Fibroblast of peridontal ligament (primary cell): ENCODE results near the gene CASR.
A peak's percentile ranks its signal among the peaks of the same experiment; 100 is the strongest.

ENCODE experiments used
- DNase-seq: peaks from one replicate; pipeline ENCODE4 v3.0.0-alpha.2; 2010; ENCODE audit errors: extremely low read depth

CASR gene

DNA sequence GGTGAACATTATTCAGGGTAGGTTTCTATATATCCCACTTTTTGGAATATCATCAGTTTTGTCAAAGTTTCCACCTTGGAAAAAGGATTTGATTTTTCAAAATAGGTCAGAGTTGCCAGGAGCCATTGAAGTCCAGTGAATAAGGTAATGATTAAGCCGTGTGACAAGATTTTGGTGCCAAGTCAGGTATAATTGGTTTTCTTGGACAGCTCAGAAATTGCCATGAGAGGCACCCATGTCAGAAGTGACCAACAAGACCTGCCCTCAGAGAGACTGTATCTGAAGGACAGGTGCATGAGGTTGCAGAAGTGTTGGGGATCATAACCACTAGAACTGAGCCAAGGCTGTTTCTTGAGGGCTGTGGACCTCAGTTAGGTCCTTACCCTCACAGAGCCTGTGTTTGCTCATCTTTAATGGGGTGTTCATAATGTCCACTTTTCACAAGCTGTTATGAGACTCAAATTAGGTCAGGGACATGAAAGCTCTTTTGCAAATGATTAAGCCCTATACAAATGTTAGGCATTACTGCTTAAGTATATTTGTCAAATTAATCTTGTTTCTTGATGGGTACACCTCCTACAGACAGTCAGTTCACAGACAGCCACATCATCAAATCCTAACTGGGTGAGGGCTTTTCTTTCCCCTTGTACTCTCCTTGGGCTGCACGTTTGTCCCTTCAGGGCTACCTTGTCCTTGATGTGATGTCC, 32.3 kb downstream of the CASR start:
- no peak for DNase-seq

DNA sequence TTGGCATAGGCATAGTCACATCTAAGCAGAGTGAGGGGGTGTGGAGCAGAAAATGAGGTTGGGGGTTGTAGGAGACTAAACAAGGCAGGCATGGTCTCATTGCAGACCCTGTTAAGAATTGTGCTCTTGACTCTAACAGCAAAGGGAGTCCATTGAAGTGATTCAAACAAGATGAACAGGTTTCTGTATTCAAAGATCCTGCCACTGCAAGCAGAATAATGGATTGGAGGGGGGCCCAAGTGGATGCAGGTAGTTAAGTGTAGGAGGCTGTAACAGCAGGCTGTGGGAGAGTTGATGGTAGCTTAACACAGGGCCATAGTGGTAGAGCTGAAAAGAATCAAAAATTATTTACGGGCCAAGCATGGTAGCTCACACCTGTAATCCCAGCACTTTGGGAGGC, 34.4 kb downstream of the CASR start:
- DNase-seq: no peak

DNA sequence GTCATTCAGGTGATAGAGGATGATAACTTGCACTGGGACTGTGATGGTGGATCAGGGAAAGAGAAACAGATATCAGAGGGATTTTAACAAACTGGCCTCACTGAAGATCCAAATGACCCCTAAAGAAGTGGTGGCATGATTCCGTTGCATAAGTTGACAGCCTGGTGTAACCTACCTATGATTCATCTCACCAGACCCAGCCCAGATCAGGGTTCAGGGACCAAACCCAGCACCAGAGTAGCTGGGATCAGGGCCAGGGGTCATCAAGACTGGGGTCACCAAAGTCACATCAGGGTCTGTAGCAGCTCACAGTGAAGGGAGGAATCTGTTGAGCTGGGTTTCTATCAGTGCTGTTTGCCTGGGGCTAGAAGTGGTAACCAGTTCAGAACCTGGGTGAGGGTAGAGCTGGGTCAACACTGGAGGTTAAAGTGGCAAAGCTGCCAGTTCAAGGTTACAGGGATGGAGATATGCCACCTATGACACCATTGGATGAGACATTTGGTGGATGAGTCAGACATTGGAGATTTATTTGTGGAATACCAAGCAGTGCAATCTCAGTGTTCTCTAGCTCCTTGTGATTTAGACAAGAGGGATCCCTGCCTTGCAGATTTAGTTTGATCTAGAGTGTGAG, 35.9 kb downstream of the CASR start:
- no peak for DNase-seq

DNA sequence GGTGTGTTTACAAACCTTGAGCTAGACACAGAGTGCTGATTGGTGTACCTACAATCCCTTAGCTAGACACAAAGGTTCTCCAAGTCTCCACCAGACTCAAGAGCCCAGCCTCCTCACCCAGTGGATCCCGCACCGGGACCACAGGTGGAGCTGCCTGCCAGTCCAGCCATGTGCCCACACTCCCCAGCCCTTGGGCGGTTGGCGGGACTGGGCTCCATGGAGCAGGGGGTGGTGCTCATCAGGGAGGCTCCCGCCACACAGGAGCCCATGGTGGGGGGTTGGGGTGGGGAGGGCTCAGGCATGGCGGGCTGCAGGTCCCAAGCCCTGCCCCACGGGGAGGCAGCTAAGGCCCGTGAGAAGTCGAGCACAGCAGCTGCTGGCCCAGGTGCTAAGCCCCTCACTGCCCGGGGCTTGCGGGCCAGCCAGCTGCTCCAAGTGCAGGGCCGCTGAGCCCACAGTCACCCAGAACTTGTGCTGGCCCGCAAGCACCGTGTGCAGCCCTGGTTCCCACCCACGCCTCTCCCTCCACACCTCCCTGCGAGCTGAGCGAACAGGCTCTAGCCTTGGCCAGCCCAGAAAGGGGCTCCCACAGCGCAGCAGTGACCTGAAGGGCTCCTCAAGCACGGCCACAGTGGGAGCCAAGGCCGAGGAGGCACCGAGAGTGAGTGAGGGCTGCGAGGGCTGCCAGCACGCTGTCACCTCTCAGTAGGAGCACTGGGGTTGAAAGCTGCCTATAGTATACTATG, 43.7 kb downstream of the CASR start:
- no peak for DNase-seq

DNA sequence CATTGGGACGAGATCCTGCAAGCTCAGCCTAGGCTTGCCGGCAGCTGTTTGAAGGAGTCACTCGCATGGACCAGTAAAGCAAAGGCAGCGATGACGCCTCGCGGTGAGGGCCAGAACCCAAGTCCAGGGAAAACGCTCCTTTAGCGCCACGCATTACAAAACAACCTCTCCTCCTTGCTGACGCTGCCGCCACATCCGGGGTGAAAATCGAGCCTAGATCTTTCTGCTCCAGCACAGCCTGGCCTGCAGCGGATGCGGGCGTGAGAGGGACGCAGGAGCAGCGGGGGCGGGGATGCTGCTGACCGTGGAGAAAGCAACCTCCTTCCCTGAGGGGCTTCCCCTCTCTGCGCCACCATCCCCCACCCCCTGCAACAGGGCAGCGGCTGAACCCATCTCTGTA, 46.7 kb downstream of the CASR start:
- DNase-seq: no peak

DNA sequence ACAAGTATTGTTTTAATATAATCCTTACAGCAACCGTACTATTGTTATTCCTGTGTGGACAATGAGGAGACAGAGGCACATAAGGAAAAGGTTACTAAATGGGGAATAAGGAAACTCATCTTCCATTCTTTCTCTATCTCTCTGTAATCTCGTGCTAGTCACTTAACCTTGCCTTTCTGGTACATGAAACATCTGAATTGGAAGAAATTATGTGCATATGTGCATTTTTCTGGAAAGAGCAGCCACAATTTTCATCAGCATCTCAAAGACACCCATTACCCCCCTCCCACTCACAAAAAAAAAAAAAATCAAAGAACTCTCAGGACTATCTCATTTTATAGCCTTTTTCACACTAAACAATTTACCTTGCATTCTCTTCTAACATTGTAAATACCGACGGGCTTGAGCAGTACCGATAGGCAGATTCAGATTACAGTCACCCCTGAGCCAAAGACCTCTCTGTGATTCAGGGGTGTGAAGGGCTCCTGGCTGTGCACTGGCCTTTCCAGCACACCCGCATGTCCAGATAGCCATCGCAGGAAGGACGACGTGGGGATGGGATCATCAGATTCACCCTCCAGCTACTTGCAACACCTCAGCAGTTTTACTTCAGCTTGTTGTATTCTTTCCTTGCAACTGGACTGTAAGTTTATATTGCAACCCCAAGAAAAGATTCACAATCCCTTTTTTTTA, 48.1 kb downstream of the CASR start:
- DNase-seq: no peak

DNA sequence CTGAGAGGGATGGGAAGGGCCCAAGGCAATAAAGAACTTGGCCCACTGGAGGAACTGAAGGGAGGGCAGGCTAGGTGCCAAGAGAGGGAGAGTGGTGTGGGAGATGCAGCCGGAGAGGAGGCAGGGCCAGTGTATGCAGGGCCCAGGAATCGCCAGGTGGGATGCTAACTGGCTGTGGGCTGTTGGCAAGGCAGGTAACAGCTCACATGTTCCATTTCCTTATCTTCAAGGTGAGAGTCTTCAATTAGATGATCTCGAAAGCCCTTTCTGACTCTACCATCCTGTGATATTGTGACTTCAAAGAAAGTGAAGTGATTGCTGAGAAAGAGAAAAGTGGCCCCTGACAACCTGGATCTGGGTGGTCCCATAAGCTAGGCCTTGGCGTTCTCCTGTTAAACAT, 49.0 kb downstream of the CASR start:
- no peak for DNase-seq

DNA sequence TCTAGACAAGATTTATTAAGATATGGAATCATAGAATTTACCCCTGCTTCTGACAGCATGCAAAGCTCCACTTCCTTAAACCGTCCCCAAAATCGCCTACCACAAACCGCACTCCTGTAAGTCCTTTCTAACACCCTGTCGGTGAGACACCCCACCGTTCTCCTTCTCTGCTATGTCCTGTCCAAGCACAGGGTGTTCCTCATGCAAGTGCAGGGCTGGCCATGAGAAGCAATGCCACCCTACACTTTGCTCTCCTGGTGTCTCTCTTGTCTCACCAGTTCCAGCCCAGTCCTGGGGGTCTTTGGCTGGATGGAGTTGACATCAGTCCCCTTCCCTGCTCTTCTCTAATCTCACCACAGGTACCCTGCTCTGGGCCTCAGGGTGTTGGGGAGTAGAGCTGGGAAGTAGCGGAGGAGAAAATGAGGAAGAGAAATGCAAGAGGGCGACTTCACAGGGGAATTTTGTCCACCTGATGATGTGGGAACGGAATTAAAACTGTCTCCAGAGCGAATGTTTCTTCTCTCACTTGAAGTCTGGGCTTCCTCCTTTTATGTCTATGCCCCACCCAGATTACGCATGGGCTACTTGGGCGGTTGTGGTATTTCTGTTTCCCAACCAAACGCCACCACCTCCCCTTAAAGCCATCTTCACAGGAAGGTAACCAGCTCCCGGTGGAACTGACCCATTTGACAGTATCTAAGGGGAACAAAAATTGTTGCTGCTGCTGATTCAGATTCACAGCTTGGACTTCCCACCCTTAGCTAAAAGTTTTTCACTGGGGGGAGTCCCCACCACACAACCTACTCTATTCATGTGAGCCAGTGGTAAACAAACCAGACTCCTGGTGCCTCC, 49.9 kb downstream of the CASR start:
- DNase-seq: no peak

DNA sequence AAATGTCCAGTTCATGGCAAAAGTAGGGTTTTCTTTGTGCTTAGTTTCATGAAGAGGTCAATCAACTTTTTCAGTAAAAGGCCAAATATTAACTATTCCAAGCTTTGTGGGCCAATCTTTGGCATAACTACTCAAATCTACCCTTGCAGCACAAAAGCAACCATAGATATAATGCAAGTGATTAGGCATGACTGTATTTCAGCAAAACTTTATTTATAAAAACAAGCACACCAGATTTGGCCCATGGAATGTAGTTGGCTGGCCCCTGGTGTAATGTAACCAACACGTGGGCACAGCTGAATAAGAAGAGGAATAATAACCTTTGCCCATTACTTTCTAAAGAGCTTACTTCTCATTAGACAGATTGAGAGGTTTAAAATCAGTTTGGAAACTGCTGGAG, 50.6 kb downstream of the CASR start:
- DNase-seq: no peak

DNA sequence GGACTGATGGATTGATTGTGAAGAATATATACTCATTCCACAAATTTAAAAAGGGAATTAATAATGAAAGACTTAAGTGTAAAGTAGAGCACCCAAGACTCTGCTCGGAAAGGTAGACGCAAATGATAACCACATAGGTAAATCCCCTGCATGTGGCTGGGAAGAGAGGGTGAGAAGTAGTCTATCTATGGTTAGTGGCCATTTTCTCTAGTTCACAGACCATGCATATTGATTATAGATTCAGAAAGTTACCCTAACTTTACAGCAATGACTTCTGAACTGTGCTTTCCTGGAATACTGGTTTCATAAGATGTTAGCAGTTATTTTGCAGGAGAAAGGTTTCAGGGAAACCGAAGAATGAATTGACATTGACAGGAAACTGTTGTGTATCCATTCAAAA, 51.7 kb downstream of the CASR start:
- no peak for DNase-seq

DNA sequence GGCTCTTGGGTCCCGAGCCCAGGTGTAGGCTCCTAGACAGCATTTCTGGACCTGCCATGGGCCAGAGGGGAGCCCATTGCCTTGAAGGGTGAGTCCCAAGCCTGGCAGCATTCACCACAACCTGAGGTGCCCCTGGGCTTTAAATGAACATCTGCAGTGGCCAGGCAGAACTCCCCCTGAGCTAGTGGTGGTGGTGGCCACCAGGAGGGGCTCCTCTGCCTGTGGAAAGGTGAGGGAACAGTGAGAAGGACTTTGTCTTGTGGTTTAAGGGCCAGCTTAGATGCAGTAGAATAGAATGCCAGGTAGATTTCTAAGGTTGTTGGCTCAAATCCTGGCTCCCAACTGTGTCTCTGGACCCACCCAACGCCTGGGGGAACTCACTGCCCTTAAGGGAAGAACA, 55.6 kb downstream of the CASR start:
- DNase-seq: no peak

DNA sequence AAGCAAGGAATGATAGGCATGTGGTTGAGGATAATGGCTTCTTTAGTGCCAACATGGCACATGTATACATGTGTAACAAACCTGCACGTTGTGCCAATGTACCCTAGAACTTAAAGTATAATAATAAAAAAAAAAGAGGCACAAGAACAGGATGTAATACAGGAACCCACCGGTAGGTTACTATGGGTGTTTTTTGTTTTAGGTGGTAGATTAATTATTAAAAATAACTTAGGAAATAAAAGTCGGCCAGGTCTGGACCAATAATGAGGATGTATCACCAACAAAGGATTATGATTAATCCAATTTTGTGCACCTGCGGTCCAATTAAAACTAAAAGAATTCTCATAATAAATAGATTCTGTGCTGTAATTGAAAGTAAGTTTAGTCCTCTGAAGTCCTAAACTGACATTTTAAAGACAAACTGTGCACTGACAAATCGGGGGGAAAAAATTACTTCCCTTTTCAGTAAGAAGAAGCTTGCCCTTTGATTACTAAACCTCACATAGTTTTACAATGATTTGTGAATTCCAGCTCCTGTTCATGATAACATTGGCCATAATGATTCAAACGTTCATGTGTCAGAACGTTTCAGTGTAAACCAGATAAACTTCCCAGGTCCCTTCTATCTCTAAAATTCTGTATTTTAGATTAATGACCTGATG, 62.2 kb downstream of the CASR start:
- DNase-seq: peak; percentile 75

DNA sequence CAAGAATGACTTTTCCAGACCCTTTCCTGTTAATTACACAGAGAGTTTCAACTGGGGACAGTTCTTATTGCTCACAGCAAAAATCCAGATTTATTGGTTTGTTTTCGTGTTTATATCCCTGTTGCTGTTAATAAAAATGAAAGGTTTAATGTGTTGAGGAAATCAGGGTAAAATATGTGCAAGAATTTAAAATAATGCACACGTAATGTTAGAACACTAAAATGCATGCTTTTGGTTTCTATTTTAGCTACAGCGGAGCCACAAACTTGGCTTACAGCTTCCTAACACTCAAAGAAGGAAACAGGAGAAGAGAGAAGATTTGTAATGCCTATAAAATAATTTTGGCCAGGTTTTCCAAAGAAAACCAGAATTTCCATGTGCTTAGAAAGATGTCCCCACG, 62.7 kb downstream of the CASR start:
- DNase-seq: peak; percentile 75

DNA sequence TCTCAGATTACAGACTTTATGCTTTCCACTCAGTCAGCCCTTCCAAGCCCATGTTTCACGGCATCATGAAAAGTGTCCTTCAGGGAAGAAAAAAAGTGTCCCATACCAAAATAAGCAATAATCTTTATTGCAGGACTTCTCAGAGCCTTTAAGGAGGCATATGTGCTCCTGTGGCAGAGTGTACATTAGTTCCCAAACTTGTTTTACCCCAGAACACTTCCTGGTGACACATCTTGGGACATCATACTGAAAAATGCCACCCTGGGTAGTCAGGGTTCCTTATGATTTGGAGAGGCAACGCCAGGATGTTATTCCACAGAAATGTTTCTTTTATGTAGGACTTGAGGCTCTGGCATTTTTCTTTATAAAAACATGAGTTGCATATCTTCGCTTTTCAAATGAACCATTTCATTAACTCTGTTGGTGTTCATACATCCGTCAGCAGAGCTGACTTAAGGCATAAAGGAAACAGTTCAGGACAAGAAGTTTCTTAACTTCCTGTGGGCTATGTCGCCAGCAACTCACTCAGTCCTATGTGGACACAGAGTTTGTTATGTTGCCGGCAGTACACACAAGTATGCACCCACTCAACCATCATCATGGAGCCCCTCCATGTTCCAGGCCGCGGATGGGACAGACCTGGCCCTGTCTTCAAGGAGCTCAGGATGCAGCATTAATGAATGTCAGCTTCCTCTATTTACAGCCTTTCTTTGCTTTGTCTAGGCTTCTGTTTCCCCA, 63.8 kb downstream of the CASR start:
- DNase-seq: peak; percentile 18

DNA sequence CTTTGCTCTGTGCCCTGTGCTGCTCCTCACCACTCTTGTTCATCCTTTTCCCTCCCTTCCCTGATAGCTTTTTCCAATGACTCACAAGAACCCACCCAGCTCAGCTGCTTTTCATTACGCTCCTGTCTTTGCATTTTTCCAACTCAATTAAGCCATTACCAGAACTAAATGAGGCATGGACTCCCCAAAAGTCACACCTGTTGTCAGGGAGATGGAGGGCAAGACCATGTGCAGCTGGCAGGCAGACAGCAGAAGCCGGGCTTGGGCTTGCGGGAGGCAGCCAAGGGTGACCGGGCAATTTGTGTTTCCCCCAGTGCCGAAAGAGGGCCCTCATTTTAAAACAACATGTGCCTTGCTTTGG, 64.3 kb downstream of the CASR start:
- DNase-seq: peak; percentile 69

DNA sequence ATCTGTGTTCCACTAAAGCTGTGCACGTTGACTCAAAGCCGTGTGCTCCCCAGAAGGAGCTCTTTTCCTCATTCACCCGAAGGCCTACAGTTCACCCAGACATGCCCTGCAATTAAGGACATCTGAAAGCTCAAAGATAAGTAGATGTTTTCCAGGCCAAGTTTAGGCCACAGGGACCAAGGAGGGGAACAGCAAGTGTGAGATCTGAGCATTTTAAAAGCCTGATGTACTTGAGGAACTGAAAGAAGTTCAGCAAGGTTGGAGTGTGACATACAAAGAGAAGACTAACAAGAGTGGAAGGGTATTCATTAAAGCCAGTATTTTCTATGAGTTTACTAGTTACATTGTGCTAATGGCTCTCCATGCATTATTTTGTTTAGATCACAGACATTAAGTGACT, 68.0 kb downstream of the CASR start:
- DNase-seq: no peak

DNA sequence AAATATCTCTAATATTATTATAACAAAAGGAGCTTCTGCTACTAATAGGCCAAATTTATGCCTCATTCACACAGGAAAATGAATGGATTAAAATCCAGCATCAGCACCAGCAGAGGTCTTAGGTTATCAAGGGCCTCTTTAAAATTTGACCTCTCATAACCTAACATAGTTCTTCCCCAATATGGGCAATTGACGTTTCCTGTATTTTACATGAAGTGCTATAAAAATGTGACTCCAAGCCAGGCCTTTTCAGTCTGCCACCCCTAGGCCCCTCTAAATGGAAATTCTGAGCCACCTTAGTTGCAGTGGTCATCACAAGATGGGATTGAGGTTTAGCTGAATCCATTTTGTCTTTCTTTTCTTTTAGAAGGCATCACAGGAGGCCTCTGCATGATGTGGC, 70.1 kb downstream of the CASR start:
- no peak for DNase-seq

DNA sequence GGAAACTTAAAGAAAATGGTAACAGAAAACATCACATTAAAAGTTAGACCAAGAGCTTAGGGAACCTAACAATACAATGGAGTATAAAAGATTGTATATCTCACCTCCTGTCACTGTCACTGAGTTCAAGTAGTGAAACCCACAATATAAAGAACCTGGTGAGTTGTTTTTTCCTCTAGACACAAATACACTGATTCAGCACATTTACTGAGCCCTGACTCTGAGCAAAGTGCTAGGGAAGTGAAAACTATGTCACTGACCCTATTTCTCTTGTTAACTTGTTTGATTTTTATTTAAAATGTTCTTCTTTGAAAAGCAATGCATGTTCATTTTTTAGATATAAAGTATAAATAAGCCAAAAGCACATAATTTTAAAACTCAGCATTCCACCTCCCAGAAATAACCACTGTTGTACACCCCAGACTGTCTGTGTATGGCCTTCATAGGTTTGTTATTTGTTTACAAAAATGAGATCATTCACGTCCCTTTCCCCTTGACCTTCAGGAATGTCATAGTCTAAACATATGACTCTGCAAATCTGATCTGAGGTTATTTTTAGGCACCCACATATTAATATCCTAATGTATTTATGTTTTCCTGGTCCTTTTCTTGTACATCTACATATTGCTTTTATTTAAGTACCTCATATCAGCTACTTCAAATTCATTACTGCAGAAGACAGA, 72.4 kb downstream of the CASR start:
- DNase-seq: no peak

DNA sequence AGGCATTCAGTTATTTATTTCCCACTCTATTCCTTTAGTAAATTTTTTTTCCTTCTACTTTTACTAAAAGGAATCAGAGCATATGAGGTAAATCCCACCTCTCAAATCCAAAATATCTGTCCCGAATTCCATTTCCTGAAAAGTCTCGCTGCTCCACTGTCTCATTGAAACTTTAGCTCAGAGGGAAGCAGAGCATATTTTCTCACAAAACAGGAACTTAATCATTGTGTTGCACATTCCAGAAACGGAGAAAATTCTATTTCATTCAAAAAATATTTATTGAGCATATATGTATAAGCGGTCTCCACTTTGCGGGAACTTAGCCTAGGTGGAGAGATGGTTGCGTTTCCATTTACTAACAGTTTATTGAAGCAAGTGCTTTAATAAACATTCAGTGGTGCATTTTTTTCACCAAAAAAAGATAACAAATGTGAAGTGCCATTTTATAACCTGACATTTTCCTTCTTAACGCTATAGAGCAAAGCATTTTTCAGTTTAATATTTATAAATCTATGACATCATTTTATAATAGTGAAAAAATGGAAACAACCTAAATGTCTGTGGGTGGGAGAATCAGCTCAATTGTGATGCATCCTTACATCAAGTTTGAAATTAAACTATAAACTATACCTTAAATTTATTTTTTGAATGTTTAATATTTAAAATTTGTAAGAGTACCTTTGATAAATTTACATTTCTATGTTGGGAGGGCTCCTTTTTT, 74.3 kb downstream of the CASR start:
- no peak for DNase-seq
